HuH-7 (cell line): ENCODE data around the gene ATRN.

Experiments used
- DNase-seq: peaks from one replicate; pipeline ENCODE4 v3.0.0; 2011; ENCODE audit warnings: low spot score

ATRN gene

DNA sequence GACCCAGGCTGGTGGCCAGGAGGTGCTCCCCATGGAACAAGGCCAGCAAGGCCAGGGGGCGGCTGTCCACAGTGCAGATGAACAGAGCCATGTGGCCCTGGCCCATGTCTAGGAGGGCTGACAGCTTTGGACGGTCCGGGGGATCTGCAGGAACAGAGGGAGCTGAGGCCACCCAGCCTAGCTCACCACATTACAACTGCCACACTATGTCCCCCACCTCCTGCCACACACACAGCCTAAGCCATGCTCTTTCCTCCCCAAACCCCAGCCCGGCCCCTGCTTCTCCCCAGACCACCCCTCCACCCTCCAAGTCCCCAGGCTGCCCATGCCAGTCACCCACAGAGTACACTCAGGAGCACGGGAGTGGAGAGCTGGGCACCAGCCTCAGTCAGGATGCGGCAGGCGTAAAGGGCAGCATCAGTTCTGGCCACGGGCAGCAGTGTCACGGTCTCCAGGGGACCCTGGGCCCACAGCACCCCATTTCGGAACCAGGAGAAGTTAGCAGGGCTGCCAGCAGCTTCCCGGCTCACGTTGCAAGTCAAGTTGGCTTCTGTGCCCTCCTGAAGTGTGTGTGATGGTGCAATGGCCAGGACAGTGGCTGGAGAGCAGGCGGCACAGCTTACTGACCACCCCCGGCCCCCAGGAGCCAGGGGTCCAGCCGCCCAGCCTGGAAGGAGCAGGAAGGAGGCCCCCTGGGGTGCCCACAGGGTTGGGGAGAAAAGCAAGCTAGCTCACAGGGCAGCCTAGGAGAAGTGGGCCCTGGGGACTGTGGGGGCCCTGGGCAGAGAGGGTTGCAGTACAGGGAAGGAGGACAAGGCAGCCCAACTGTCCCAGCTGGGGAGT is 226.1 kb downstream of the ATRN start:
- no peak for DNase-seq

DNA sequence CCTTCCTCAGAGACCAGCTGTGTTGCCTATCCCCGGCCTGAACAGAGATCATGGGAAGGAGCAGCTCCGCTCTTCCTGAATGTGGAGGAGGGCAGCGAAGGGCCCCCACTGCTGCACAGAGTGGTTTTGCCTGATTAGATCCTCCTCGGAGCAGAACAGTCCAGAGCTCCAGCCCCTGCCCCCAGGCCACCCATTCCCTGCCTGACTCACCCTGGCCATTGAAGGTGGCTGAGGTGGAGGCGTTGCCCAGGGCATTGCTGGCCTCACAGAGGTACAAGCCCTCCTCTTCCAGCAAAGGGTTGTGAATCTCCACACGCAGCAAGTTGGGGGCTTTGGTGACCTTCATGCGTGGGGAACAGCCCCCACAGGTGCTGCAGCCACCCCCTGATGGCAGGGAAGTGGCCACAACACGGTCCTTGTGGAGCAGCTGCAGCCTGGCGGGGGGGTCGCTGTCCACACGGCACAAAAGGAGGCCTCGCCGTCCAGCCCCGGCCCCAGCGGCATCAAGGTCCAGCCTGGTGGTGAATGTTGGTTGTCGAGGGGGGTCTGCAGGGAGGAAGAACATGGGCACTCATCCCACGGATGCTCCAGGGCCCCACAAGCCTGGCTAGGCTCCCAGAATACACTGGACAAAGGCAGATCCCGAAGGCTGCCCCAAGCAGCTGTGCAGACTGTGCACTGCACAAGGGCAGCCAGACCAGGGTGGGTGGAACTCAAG is 226.9 kb downstream of the ATRN start:
- DNase-seq = no peak

DNA sequence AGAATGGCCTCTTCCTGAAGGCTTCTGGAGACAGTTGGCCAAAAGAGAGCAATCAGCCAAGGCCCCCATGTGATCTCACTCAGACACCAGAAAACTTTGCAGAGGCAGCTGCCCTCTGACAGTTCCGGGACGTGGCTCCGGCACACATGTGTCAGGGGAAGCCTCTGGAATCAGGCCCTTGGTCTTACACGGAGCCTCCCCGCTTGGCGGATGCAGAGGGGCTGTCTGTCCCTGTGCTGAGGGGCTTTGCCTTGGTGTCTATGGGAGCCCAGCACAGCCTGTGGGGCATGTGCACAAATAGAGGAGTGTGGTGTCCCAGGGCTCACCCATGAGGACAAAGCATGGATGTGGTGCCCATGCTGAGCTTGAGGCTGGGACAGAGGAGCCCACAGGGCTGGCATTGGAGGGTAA is 227.8 kb downstream of the ATRN start:
- no peak for DNase-seq

DNA sequence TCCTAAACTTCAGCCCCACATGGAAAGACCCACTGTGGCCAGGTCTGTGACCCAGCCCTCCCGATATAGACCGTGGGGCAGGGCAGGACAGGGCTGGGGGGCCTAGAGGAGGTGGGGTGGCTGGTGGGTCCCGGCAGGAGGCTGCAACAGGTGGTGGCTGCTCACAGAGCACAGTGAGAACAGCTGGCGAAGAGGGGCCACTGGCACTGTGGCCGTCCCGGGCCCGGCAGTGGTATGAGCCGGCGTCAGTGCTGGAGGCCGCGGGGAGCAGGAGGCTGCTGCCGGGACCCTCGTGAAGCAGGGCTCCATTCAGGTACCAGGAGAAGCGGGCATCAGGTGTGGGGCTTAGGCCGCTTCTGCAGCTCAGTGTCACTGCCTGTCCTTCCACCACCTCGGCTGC is 228.2 kb downstream of the ATRN start:
- no peak for DNase-seq
